Inflammatory macrophage treated with lipopolysaccharide for 4 hours (primary cell): ENCODE results near the gene TULP3.

Experiments
- DNase-seq: peaks from one replicate; pipeline ENCODE4 v3.0.0-alpha.2; 2020

Gene TULP3

DNA sequence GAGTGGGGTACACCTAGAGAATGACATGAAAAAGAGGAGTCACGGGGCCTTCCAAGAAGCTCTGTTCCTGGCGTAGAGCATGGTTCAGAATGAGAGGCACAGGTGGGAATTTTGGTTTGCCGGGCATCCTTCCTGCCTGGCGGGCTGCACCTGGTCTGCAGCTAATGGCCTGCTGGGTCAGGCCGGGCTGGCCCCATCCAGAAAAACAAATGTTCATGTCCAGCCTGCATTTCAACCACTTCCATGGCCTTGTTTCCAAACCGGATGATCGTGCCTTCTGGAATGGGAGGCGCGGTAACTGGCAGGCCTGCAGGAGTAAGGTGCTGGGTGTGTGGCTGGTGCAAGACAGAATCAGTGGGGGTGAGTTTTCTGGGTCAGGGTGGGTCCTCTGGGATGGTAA is 82.9 kb downstream of the TULP3 start:
- DNase-seq: no peak

DNA sequence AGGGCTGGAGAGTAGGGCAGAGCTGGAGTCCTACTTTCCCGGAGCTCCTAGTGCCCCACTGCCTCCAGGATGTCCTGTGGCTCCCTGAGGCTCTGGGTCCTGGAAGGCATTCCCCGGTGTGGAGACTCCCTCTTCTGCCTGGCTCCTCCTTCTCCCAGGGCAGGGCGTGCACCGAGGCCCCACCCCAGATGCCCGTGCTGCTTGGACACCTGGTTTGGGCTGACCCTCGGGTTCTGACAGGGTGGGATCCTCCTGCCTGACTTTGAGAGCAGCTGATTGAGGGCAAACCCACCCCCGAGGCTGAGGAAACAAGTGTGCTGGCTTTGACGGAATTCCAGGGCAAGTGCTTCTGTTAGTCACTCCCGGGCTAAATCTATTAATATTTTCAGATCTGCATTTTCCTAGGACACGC is 83.9 kb downstream of the TULP3 start:
- DNase-seq: no peak

- no peak for DNase-seq
Measured at GRCh38 chr12:2976581-2976996, 85.9 kb downstream of the TULP3 start.

GRCh38 chr12:2977776-2978175 is 87.1 kb downstream of the TULP3 start:
- no peak for DNase-seq

GRCh38 chr12:2979806-2980205 is 89.1 kb downstream of the TULP3 start:
- no peak for DNase-seq

- DNase-seq: no peak
Measured at GRCh38 chr12:2980630-2981029, 89.9 kb downstream of the TULP3 start.

- no peak for DNase-seq
Measured at GRCh38 chr12:2982361-2982760, 91.7 kb downstream of the TULP3 start.

GRCh38 chr12:2984249-2984648 is 93.6 kb downstream of the TULP3 start:
- DNase-seq: no peak

DNA sequence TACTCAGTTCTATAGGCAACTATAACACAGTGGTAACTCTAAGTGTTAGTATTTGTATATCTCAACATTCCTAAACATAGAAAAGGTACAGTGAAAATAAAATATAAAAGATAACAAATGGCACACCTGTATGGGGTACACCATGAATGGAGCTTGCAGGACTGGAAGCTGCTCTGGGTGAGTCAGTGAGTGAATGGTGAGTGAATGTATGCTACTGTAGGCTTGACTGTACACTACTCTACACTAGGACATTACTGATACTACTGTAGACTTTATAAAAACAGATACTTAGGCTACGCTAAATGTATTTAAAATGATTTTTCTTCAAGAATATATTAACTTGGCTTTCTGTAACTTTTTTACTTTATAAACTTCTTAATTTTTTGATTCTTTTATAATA is 94.0 kb downstream of the TULP3 start:
- DNase-seq: no peak

GRCh38 chr12:2986876-2987275 is 96.2 kb downstream of the TULP3 start:
- no peak for DNase-seq

DNA sequence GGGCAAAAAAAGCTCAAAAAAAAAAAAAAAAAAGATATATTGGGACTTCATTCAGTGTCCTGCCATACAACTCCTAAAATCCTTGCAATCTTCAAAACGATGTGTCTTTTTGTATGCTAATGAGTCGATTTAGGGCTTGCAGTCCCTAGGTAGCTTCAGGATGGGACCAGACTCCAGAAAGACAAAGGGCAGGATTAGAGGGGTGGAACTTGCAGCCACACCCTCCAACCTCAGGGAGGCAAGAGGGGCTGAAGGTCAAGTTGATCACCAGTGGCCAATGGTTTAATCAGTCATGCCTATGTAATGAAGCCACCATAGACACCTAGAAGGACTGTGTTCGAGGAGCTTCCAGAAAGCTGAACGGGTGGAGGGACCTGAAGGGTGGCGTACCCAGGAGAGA is 97.8 kb downstream of the TULP3 start:
- no peak for DNase-seq
